Astrocyte (in vitro differentiated cells and primary cell): ENCODE data around the gene ZNF627. TPM values are rescaled to one million over a fixed set of nuclear protein-coding genes. Genes with fewer than 3 reads are reported as not detected.

Experiments used
- DNase-seq: peaks from one replicate; pipeline ENCODE4 v3.0.0-alpha.2; 2010; ENCODE audit warnings: low read depth
- FAIRE-seq: peaks from 2 replicates; lab custom pipeline; 2011; peaks lifted over from hg19 to GRCh38; lab: Jason Lieb, UNC
- H2AFZ ChIP-seq: 2 replicates; pipeline ENCODE4 v1.6.0; 2012; ENCODE audit warnings: low read depth, low read length, inconsistent platforms
- H3K27ac ChIP-seq: 2 replicates; pipeline ENCODE4 v1.5.1; 2011; ENCODE audit warnings: low read depth, low read length, inconsistent platforms
- H3K27me3 ChIP-seq: 2 replicates; pipeline ENCODE4 v1.6.0; 2011; ENCODE audit warnings: low read length, inconsistent platforms; ENCODE audit not compliant: insufficient read depth
- H3K36me3 ChIP-seq: 2 replicates; pipeline ENCODE4 v1.5.1; 2011; ENCODE audit warnings: low read length, inconsistent platforms; ENCODE audit not compliant: insufficient read depth
- H3K4me1 ChIP-seq: 2 replicates; pipeline ENCODE4 v1.5.1; 2011; ENCODE audit warnings: low read length, inconsistent platforms; ENCODE audit not compliant: insufficient read depth
- H3K4me2 ChIP-seq: 2 replicates; pipeline ENCODE4 v1.6.0; 2012; ENCODE audit warnings: low read length, inconsistent platforms
- H3K4me3 ChIP-seq: 2 replicates; pipeline ENCODE4 v1.5.1; 2011; ENCODE audit warnings: low read depth, mild to moderate bottlenecking, low read length, inconsistent platforms; ENCODE audit not compliant: insufficient read depth
- H3K79me2 ChIP-seq: 2 replicates; pipeline ENCODE4 v1.6.0; 2012; ENCODE audit warnings: mild to moderate bottlenecking, low read length, inconsistent platforms; ENCODE audit not compliant: insufficient read depth
- H3K9ac ChIP-seq: 2 replicates; pipeline ENCODE4 v1.6.0; 2012; ENCODE audit warnings: mild to moderate bottlenecking, low read length, inconsistent platforms
- H3K9me3 ChIP-seq: 2 replicates; pipeline ENCODE4 v1.5.1; 2012; ENCODE audit warnings: low read depth, mild to moderate bottlenecking, low read length, inconsistent platforms; ENCODE audit not compliant: insufficient read depth
- H4K20me1 ChIP-seq: 2 replicates; pipeline ENCODE4 v1.6.0; 2012; ENCODE audit warnings: low read length, inconsistent platforms; ENCODE audit not compliant: insufficient read depth
- H3K27ac Mint-ChIP-seq: one replicate; pipeline ENCODE4 v1.8.0; 2021; ENCODE audit warnings: mild to moderate bottlenecking, mixed read lengths; ENCODE audit not compliant: unreplicated experiment
- H3K27me3 Mint-ChIP-seq: one replicate; pipeline ENCODE4 v1.8.0; 2021; ENCODE audit warnings: low read depth, mixed read lengths; ENCODE audit not compliant: unreplicated experiment
- H3K36me3 Mint-ChIP-seq: one replicate; pipeline ENCODE4 v1.8.0; 2021; ENCODE audit warnings: low read depth, mixed read lengths; ENCODE audit not compliant: unreplicated experiment
- H3K4me1 Mint-ChIP-seq: one replicate; pipeline ENCODE4 v1.8.0; 2021; ENCODE audit warnings: low read depth, mixed read lengths; ENCODE audit not compliant: unreplicated experiment
- H3K4me3 Mint-ChIP-seq: one replicate; pipeline ENCODE4 v1.8.0; 2021; ENCODE audit warnings: mild to moderate bottlenecking, moderate library complexity, mixed read lengths; ENCODE audit not compliant: unreplicated experiment
- H3K9me3 Mint-ChIP-seq: one replicate; pipeline ENCODE4 v1.8.0; 2021; ENCODE audit warnings: mild to moderate bottlenecking, mixed read lengths; ENCODE audit not compliant: unreplicated experiment
- EZH2 ChIP-seq: IDR thresholded peaks from 2 replicates; pipeline ENCODE4 v1.6.1; 2012; ENCODE audit warnings: mild to moderate bottlenecking, low read length, inconsistent platforms; ENCODE audit not compliant: insufficient read depth
- total RNA-seq: library from RNA; stranded (reverse); gene quantifications from 2 replicates; pipeline ENCODE4 v1.2.1, GENCODE V29; 2021
- TF ChIP-seq, protein P1 (sequence below): IDR thresholded peaks from 2 replicates; pipeline ENCODE4 v1.5.1; 2011; ENCODE audit warnings: low read depth, mild to moderate bottlenecking, inconsistent platforms, low read length, moderate library complexity; ENCODE audit not compliant: insufficient read depth

Gene ZNF627
- total RNA-seq, 1 donor from 2014 or later = 20.5 TPM

DNA sequence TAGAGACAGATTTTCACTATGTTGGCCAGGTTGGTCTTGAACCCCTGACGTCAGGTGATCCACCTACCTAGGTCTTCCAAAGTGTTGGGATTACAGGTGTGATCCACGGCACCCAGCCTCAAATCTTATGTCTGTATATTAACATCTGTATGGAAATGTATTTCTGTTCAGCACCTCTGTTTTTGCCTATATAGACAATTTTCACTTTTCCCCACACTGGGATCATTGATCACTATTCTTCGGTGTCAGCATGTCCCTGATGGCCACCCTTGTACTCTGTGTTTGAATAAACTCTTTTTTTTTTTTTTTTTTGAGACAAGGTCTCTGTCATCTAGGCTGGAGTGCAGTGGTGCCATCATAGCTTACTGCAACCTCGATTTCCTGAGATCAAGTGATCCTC is 3.2 kb upstream of the ZNF627 start:
- H3K9ac ChIP-seq = no peak overlapping the region
- H3K9me3 ChIP-seq = no peaks in the 10 kb centered on the region
- H2AFZ ChIP-seq = no peak overlapping the region
- TF ChIP-seq EZH2 = no peak
- TF ChIP-seq, protein P1, sequence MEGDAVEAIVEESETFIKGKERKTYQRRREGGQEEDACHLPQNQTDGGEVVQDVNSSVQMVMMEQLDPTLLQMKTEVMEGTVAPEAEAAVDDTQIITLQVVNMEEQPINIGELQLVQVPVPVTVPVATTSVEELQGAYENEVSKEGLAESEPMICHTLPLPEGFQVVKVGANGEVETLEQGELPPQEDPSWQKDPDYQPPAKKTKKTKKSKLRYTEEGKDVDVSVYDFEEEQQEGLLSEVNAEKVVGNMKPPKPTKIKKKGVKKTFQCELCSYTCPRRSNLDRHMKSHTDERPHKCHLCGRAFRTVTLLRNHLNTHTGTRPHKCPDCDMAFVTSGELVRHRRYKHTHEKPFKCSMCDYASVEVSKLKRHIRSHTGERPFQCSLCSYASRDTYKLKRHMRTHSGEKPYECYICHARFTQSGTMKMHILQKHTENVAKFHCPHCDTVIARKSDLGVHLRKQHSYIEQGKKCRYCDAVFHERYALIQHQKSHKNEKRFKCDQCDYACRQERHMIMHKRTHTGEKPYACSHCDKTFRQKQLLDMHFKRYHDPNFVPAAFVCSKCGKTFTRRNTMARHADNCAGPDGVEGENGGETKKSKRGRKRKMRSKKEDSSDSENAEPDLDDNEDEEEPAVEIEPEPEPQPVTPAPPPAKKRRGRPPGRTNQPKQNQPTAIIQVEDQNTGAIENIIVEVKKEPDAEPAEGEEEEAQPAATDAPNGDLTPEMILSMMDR = no peak
- FAIRE-seq = no peak
- no peak overlapping the region for H3K4me2 ChIP-seq
- H3K4me3 ChIP-seq = no peak overlapping the region
- peaks cover 1% of the 10 kb centered on the region for H3K9me3 Mint-ChIP-seq
- H3K79me2 ChIP-seq = peaks cover 18% of the 10 kb centered on the region
- no peaks in the 10 kb centered on the region for H3K4me1 Mint-ChIP-seq
- peaks cover 2% of the 10 kb centered on the region for H3K27me3 Mint-ChIP-seq
- no peaks in the 10 kb centered on the region for H3K36me3 ChIP-seq
- H3K36me3 Mint-ChIP-seq = no peaks in the 10 kb centered on the region
- H4K20me1 ChIP-seq = peaks cover 14% of the 10 kb centered on the region
- no peak overlapping the region for H3K27ac ChIP-seq
- no peak overlapping the region for H3K4me3 Mint-ChIP-seq
- no peak for DNase-seq
- H3K27me3 ChIP-seq = no peaks in the 10 kb centered on the region
- no peak overlapping the region for H3K27ac Mint-ChIP-seq
- no peaks in the 10 kb centered on the region for H3K4me1 ChIP-seq

DNA sequence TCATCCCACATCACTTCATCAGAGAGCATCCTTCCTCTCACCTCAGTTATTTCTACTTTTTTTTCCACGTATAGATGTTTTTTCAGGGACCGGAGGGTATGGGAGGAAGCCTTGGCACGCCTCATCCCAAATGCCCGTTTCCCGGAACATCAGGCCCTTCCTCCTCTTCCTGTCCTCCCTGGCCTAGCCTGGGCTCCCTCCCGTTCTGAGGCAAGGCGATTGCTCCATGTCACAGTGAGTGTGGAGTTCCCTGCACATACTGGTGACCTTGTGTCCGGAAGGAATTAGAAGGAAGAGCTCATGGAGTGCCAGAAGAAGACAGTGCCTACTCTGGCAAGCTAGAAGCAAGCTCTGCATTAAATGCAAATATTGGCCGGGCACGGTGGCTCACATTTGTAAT is 1.1 kb upstream of the ZNF627 start:
- Histone ChIP-seq H3K9ac (no peak overlapping the region), H3K9me3 (no peaks in the 10 kb centered on the region), H3K27ac (no peak overlapping the region), H2AFZ (no peak overlapping the region), H4K20me1 (peaks cover 34% of the 10 kb centered on the region), H3K79me2 (peaks cover 39% of the 10 kb centered on the region), H3K36me3 (no peaks in the 10 kb centered on the region), H3K4me1 (no peaks in the 10 kb centered on the region), H3K4me2 (no peak overlapping the region), H3K4me3 (no peak overlapping the region), H3K27me3 (no peaks in the 10 kb centered on the region)
- peak overlapping the region; percentile 40 for H3K4me3 Mint-ChIP-seq
- TF ChIP-seq, protein P1 = no peak
- TF ChIP-seq EZH2 = no peak
- peaks cover 2% of the 10 kb centered on the region for H3K36me3 Mint-ChIP-seq
- H3K4me1 Mint-ChIP-seq = peaks cover 9% of the 10 kb centered on the region
- H3K27ac Mint-ChIP-seq = peak overlapping the region; percentile 78
- no peaks in the 10 kb centered on the region for H3K9me3 Mint-ChIP-seq
- DNase-seq (no peak), FAIRE-seq (no peak)
- no peaks in the 10 kb centered on the region for H3K27me3 Mint-ChIP-seq

DNA sequence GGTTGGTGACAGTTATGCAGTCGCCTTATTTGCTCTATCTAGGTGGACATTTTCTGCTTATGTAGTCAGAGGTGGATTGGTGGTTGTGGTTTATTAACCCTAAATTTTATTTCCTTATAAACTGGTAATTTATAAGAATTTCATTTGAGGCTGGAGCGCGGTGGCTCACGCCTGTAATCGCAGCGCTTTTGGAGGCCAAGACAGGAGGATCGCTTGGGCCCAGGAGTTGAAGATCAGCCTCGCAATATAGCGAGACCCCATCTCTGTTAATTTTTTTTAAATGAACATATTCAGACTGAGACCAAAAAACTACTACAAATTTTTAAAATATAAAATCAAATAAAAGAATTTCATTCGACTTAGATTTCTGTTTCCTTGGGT is 810 bp downstream of the ZNF627 start:
- H3K4me1 Mint-ChIP-seq = peaks cover 9% of the 10 kb centered on the region
- peaks cover 57% of the 10 kb centered on the region for H3K79me2 ChIP-seq
- peak overlapping the region; percentile 99 for H3K4me3 Mint-ChIP-seq
- H3K9ac ChIP-seq = peak overlapping the region; percentile 99
- peaks cover 2% of the 10 kb centered on the region for H3K9me3 ChIP-seq
- H3K36me3 ChIP-seq = no peaks in the 10 kb centered on the region
- H3K4me1 ChIP-seq = no peaks in the 10 kb centered on the region
- TF ChIP-seq, protein P1 = no peak
- TF ChIP-seq EZH2 = no peak
- H4K20me1 ChIP-seq = peaks cover 52% of the 10 kb centered on the region
- no peak for FAIRE-seq
- H3K27ac ChIP-seq = peak overlapping the region; percentile 99
- no peak overlapping the region for H2AFZ ChIP-seq
- H3K36me3 Mint-ChIP-seq = peaks cover 6% of the 10 kb centered on the region
- H3K4me3 ChIP-seq = peak overlapping the region; percentile 93
- H3K4me2 ChIP-seq = peak overlapping the region; percentile 85
- H3K27me3 ChIP-seq = no peaks in the 10 kb centered on the region
- no peaks in the 10 kb centered on the region for H3K27me3 Mint-ChIP-seq
- peak overlapping the region; percentile 98 for H3K27ac Mint-ChIP-seq
- no peak for DNase-seq
- no peaks in the 10 kb centered on the region for H3K9me3 Mint-ChIP-seq
